Stomach (tissue), 4 donors: ENCODE results near the gene USP37.

Source experiments
- POLR2AphosphoS5 ChIP-seq, 3 donors: sonication (generic); formaldehyde crosslinking; IDR thresholded peaks; one replicate each; pipeline ENCODE4 v1.6.1; 2016; ENCODE audit warnings: antibody characterized with exemption in 3 of 3
- TF ChIP-seq, protein P1 (sequence below), 7 experiments: fragments of 450-650 bp in 4 of 7; fragments of 200-600 bp in 3 of 7; sonication (generic) in 3 of 7; IDR thresholded peaks; one replicate each; pipeline ENCODE4 v1.5.1; 2016 to 2019; ENCODE audit warnings: antibody characterized with exemption in 7 of 7, control low read depth in 2 of 7, mild to moderate bottlenecking in 1 of 7

DNA sequence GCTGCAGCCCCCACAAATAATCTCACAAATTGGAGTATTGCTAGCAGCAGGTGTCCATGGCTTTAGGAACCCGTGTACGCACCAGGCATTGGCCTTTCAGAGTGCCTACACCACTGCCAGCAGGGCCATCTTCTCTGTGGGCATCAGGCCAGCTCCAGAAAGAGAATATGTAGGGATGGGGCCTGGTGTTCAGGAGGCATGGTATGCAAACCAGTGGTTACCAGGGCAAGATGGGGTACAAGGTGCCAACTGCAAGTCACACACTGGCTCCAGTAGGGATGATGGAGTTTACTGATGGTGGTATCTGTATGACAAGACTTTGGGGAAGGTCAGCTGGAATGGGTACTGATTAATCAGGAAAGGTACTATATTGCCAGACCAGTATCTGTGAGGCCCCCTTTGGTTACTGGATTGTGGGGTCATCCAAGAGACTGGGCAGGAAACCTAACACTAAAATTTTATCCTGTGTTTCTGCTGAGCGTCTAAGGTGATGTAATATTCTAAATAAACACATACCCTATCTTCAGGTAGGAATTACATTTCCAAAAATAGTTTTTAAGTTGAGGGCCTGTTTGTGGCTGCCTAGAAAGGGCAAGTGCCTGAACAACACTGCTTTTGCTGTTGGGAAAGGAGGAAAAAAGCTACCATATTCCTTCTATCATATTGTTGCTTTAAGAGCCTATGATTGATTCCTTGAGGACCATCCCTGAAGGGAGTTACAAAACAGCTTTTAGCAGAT lies 9.5 kb upstream of the USP37 start:
- no peak for TF ChIP-seq POLR2AphosphoS5 (IDR thresholded peaks at IDR 0.05)
- TF ChIP-seq, protein P1, sequence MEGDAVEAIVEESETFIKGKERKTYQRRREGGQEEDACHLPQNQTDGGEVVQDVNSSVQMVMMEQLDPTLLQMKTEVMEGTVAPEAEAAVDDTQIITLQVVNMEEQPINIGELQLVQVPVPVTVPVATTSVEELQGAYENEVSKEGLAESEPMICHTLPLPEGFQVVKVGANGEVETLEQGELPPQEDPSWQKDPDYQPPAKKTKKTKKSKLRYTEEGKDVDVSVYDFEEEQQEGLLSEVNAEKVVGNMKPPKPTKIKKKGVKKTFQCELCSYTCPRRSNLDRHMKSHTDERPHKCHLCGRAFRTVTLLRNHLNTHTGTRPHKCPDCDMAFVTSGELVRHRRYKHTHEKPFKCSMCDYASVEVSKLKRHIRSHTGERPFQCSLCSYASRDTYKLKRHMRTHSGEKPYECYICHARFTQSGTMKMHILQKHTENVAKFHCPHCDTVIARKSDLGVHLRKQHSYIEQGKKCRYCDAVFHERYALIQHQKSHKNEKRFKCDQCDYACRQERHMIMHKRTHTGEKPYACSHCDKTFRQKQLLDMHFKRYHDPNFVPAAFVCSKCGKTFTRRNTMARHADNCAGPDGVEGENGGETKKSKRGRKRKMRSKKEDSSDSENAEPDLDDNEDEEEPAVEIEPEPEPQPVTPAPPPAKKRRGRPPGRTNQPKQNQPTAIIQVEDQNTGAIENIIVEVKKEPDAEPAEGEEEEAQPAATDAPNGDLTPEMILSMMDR (IDR thresholded peaks at IDR 0.05): no peak
